Neural cell (in vitro differentiated cells): ENCODE results near the gene ABCB8.

Experiments used
- EP300 ChIP-seq: fragments of 450-650 bp; conservative IDR thresholded peaks from 2 replicates; pipeline ENCODE4 v1.6.1; 2014; ENCODE audit warnings: antibody characterized with exemption, mild to moderate bottlenecking, moderate library complexity; ENCODE audit not compliant: poor library complexity, severe bottlenecking
- EZH2 ChIP-seq: fragments of 200-600, 300-800 bp; shearing (Covaris generic), sonication (generic); IDR thresholded peaks from 2 replicates; pipeline ENCODE4 v1.6.1; 2014; ENCODE audit warnings: antibody characterized with exemption, low read length, borderline replicate concordance, mild to moderate bottlenecking; ENCODE audit not compliant: insufficient read depth, poor library complexity, severe bottlenecking
- MXI1 ChIP-seq: fragments of 450-650 bp; conservative IDR thresholded peaks from 2 replicates; pipeline ENCODE4 v1.6.1; 2014; ENCODE audit warnings: antibody characterized with exemption, mild to moderate bottlenecking; ENCODE audit not compliant: poor library complexity, severe bottlenecking
- POLR2AphosphoS5 ChIP-seq: IDR thresholded peaks from 2 replicates; pipeline ENCODE4 v1.6.1; 2012
- RAD21 ChIP-seq: fragments of 450-650 bp; conservative IDR thresholded peaks from 2 replicates; pipeline ENCODE4 v1.6.1; 2014; ENCODE audit warnings: antibody characterized with exemption, mild to moderate bottlenecking, moderate library complexity
- SMC3 ChIP-seq: fragments of 450-650 bp; conservative IDR thresholded peaks from 2 replicates; pipeline ENCODE4 v1.6.1; 2014; ENCODE audit warnings: antibody characterized with exemption, mild to moderate bottlenecking, moderate library complexity; ENCODE audit not compliant: poor library complexity
- TAF1 ChIP-seq: IDR thresholded peaks from 2 replicates; pipeline ENCODE4 v1.6.1; 2012; ENCODE audit warnings: low read depth
- TF ChIP-seq, protein P1 (sequence below): fragments of 450-650 bp; IDR thresholded peaks from 2 replicates; pipeline ENCODE4 v1.5.1; 2014; ENCODE audit warnings: antibody characterized with exemption, mild to moderate bottlenecking, moderate library complexity; ENCODE audit not compliant: poor library complexity, severe bottlenecking
- TF ChIP-seq, protein P2 (sequence below): IDR thresholded peaks from 2 replicates; pipeline ENCODE4 v1.6.1; 2012; ENCODE audit warnings: borderline replicate concordance

DNA sequence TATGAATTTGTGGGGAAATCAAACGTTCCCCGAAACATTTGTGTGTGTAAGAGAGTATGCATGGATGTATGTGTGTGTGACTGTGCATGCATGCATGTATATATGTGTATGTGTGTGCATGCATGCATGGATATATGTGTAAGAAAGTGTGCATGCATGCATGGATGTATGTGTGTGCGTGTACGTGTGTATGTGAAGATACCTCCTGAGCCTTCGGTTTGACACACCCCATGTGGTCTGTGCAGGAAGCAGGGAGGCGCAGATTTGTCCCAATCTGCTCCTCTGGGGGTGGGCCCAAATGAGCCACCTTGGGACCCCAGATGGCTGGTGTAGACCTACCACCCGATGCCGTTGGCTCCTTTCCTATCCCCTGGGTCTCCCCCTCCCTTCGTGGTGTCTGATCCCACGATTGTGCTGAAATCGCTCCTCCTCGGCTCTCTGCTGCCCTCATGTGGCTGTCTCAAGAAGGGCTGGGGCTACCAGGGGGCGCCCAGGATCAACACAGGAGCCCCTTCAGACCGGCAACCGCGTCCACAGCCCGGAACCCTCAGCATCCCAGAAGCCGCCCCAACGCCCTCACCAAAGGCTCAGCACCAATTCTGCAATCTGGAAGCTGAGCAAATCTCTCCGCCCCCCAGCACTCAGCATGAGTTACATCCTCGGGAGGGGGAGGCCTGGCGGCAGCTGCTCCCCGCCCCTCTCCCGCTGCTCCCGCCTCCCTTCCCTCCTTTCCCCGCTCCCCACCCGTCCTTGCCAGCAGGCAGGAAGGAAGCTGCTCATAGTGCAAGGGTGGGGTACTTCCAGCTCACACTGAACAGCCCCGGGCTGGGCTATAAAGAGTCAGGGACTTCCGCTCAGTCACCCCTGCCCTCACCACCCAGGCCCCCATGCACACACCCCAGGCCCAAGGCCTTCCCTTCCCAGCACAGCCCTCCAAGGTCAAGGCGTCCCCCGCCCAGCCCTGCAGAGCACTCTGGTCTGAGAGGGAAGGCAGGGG, 39.7 kb upstream of the ABCB8 start:
- TF ChIP-seq EZH2 (no peak), POLR2AphosphoS5 (peak; percentile 26), RAD21 (peak; percentile 97), EP300 (no peak), TAF1 (no peak), MXI1 (peak; percentile 19), SMC3 (peak; percentile 98)
- TF ChIP-seq, protein P1, sequence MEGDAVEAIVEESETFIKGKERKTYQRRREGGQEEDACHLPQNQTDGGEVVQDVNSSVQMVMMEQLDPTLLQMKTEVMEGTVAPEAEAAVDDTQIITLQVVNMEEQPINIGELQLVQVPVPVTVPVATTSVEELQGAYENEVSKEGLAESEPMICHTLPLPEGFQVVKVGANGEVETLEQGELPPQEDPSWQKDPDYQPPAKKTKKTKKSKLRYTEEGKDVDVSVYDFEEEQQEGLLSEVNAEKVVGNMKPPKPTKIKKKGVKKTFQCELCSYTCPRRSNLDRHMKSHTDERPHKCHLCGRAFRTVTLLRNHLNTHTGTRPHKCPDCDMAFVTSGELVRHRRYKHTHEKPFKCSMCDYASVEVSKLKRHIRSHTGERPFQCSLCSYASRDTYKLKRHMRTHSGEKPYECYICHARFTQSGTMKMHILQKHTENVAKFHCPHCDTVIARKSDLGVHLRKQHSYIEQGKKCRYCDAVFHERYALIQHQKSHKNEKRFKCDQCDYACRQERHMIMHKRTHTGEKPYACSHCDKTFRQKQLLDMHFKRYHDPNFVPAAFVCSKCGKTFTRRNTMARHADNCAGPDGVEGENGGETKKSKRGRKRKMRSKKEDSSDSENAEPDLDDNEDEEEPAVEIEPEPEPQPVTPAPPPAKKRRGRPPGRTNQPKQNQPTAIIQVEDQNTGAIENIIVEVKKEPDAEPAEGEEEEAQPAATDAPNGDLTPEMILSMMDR = peak; percentile 99
- TF ChIP-seq, protein P2, sequence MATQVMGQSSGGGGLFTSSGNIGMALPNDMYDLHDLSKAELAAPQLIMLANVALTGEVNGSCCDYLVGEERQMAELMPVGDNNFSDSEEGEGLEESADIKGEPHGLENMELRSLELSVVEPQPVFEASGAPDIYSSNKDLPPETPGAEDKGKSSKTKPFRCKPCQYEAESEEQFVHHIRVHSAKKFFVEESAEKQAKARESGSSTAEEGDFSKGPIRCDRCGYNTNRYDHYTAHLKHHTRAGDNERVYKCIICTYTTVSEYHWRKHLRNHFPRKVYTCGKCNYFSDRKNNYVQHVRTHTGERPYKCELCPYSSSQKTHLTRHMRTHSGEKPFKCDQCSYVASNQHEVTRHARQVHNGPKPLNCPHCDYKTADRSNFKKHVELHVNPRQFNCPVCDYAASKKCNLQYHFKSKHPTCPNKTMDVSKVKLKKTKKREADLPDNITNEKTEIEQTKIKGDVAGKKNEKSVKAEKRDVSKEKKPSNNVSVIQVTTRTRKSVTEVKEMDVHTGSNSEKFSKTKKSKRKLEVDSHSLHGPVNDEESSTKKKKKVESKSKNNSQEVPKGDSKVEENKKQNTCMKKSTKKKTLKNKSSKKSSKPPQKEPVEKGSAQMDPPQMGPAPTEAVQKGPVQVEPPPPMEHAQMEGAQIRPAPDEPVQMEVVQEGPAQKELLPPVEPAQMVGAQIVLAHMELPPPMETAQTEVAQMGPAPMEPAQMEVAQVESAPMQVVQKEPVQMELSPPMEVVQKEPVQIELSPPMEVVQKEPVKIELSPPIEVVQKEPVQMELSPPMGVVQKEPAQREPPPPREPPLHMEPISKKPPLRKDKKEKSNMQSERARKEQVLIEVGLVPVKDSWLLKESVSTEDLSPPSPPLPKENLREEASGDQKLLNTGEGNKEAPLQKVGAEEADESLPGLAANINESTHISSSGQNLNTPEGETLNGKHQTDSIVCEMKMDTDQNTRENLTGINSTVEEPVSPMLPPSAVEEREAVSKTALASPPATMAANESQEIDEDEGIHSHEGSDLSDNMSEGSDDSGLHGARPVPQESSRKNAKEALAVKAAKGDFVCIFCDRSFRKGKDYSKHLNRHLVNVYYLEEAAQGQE = no peak
